SIG-M5 treated with dmso at 0.1 percent for 504 hours (cell line): ENCODE results near the gene MICAL1.

Experiments used
- DNase-seq: peaks from one replicate; lab custom pipeline; 2025; ENCODE audit not compliant: unreplicated experiment; lab: John Stamatoyannopoulos, UW

The MICAL1 gene

GRCh38 chr6:109436041-109436440 is 19.5 kb downstream of the MICAL1 start:
- no peak for DNase-seq

- DNase-seq: no peak
Observed at GRCh38 chr6:109434456-109434855, 21.1 kb downstream of the MICAL1 start.

- no peak for DNase-seq
Observed at GRCh38 chr6:109429496-109429895, 26.1 kb downstream of the MICAL1 start.

GRCh38 chr6:109428889-109429477 is 26.6 kb downstream of the MICAL1 start:
- no peak for DNase-seq

GRCh38 chr6:109424946-109425345 is 30.6 kb downstream of the MICAL1 start:
- DNase-seq: no peak

- no peak for DNase-seq
Observed at GRCh38 chr6:109421184-109421583, 34.4 kb downstream of the MICAL1 start.

GRCh38 chr6:109420751-109421150 is 34.8 kb downstream of the MICAL1 start:
- DNase-seq: no peak

- DNase-seq: no peak
Observed at GRCh38 chr6:109417646-109418045, 37.9 kb downstream of the MICAL1 start.

- no peak for DNase-seq
Observed at GRCh38 chr6:109411034-109411433, 44.5 kb downstream of the MICAL1 start.

GRCh38 chr6:109406196-109406595 is 49.4 kb downstream of the MICAL1 start:
- DNase-seq: peak; percentile 44

- peak; percentile 37 for DNase-seq
Observed at GRCh38 chr6:109397020-109397419, 58.6 kb downstream of the MICAL1 start.

GRCh38 chr6:109396046-109396718 is 59.4 kb downstream of the MICAL1 start:
- DNase-seq: no peak
